ENCODE data around the gene BAG2.
A peak's percentile ranks its signal among the peaks of the same experiment; 100 is the strongest.

Gene BAG2

GRCh38 chr6:57221191-57221935 is 49.2 kb downstream of the BAG2 start:
- FAIRE-seq (peak; percentile 66), DNase-seq (ENCODE audit: insufficient read length, low spot score) (peak; percentile 9)

- peak; percentile 89 for FAIRE-seq
Measured at GRCh38 chr6:57221936-57222742, 50.0 kb downstream of the BAG2 start, which contains the start of gene RAB23. TSS of gene RAB23 (minus strand) at chr6:57222307. CDS start at chr6:57210380, 11,927 bp downstream.

GRCh38 chr6:57222743-57223077 is 50.6 kb downstream of the BAG2 start:
- DNase-seq (ENCODE audit: insufficient read length, low spot score) = no peak
- FAIRE-seq = no peak

More at GRCh38 chr6:57221936-57222742, 50.0 kb downstream of the BAG2 start, which contains the start of gene RAB23:
- DNase-seq (ENCODE audit: insufficient read length, low spot score) = peak; percentile 69

GRCh38 chr6:57224769-57225515 is 52.8 kb downstream of the BAG2 start:
- FAIRE-seq = no peak
- DNase-seq (ENCODE audit: insufficient read length, low spot score) = no peak

- FAIRE-seq = no peak
- DNase-seq (ENCODE audit: insufficient read length, low spot score) = no peak
Measured at GRCh38 chr6:57226221-57226620, 54.1 kb downstream of the BAG2 start.
